Prostate gland (tissue), 2 donors: Measurements from ENCODE around the gene PAX2. TPM values are rescaled to one million over a fixed set of nuclear protein-coding genes. Genes with fewer than 3 reads are reported as not detected.

ENCODE experiments used
- DNase-seq: peaks from one replicate; pipeline ENCODE4 v3.0.0-alpha.2; 2019; ENCODE audit warnings: low spot score
- H3K27ac ChIP-seq, 2 donors: fragments of 200-600 bp; sonication (generic); 2 replicates each; pipeline ENCODE4 v1.5.1; 2017 to 2019
- H3K27me3 ChIP-seq: fragments of 200-600 bp; sonication (generic); replicated peaks from 2 replicates; pipeline ENCODE4 v1.5.1; 2019; ENCODE audit not compliant: insufficient read depth
- H3K36me3 ChIP-seq, 2 donors: fragments of 200-600 bp; sonication (generic); 1 replicate in 1 of 2; 2 replicates in 1 of 2; pipeline versions ENCODE4 v1.5.1 to v1.8.1; 2017 to 2019
- H3K4me1 ChIP-seq: fragments of 200-600 bp; sonication (generic); replicated peaks from 2 replicates; pipeline ENCODE4 v1.5.1; 2019
- H3K4me3 ChIP-seq, 2 donors: fragments of 200-600 bp; sonication (generic); 2 replicates each; pipeline ENCODE4 v1.5.1; 2017 to 2019
- H3K9me3 ChIP-seq: fragments of 200-600 bp; sonication (generic); 2 replicates; pipeline ENCODE4 v1.5.1; 2017
- POLR2A ChIP-seq: fragments of 450-650 bp; IDR thresholded peaks from one replicate; pipeline ENCODE4 v1.6.1; 2016; ENCODE audit warnings: antibody characterized with exemption, mild to moderate bottlenecking
- POLR2AphosphoS5 ChIP-seq: sonication (generic); formaldehyde crosslinking; IDR thresholded peaks from one replicate; pipeline ENCODE4 v1.6.1; 2017; ENCODE audit warnings: antibody characterized with exemption
- WGBS: methylation state at CpG from one replicate; pipeline ENCODE4 v1.1.5; 2018; 5-methylcytosine and 5-hydroxymethylcytosine counted together
- intact Hi-C: fragments of 100-400 bp; cut with DNase I; formaldehyde crosslinking; loops from one replicate; pipeline ENCODE4 v1.14.2; 2022
- total RNA-seq, 2 donors: library from RNA; depleted of rRNA; stranded (reverse); fragments of >200 nt; gene quantifications; one replicate each; pipeline ENCODE4 v1.1.0, GENCODE V29; 2016
- TF ChIP-seq, protein P1 (sequence below), 4 experiments: fragments of 200-600 bp in 2 of 4; fragments of 450-650 bp in 2 of 4; sonication (generic) in 2 of 4; IDR thresholded peaks; 1 replicate in 3 of 4; 2 replicates in 1 of 4; pipeline ENCODE4 v1.5.1; 2016 to 2019; ENCODE audit warnings: antibody characterized with exemption in 4 of 4, mild to moderate bottlenecking in 2 of 4, moderate library complexity in 2 of 4

Gene PAX2
- total RNA-seq, 2 donors from 2014 or later: 0.91 TPM; not detected in 1

DNA sequence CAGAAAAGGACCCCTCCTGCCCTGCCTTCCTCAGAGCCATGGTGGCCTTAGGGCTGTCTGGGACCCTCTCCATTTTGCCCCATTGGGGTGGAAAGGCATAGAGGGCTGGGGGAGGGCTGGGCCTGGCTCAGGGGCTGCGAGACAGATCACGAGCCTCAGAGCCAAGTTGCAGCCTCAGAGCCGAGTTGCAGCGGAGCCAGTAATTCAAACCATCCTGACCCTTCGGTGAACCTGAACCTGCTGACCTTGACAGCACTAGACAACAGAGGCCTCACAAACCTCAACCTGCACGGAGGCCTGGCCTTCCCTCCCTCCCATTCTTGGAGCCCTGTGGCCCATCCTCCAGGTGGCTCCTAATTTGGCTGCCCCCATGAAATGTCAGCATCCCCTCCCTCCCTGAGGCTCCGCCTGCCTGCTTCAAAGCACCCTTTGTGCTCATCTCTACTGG lies 45.4 kb downstream of the PAX2 start:
- no peak for DNase-seq
- Histone ChIP-seq H3K27me3 (peaks cover 2% of the 10 kb centered on the region), H3K4me1 (no peaks in the 10 kb centered on the region), H3K36me3 (no peaks in the 10 kb centered on the region), H3K9me3 (no peaks in the 10 kb centered on the region), H3K27ac (no peak overlapping the region), H3K4me3 (no peak overlapping the region)
- TF ChIP-seq, protein P1, sequence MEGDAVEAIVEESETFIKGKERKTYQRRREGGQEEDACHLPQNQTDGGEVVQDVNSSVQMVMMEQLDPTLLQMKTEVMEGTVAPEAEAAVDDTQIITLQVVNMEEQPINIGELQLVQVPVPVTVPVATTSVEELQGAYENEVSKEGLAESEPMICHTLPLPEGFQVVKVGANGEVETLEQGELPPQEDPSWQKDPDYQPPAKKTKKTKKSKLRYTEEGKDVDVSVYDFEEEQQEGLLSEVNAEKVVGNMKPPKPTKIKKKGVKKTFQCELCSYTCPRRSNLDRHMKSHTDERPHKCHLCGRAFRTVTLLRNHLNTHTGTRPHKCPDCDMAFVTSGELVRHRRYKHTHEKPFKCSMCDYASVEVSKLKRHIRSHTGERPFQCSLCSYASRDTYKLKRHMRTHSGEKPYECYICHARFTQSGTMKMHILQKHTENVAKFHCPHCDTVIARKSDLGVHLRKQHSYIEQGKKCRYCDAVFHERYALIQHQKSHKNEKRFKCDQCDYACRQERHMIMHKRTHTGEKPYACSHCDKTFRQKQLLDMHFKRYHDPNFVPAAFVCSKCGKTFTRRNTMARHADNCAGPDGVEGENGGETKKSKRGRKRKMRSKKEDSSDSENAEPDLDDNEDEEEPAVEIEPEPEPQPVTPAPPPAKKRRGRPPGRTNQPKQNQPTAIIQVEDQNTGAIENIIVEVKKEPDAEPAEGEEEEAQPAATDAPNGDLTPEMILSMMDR (IDR thresholded peaks at IDR 0.05): no peak
- no peak for TF ChIP-seq POLR2A
- TF ChIP-seq POLR2AphosphoS5: no peak
- intact Hi-C loops: no loop called here
- 32% methylated on average over 7 of the region's 7 CpGs for WGBS

DNA sequence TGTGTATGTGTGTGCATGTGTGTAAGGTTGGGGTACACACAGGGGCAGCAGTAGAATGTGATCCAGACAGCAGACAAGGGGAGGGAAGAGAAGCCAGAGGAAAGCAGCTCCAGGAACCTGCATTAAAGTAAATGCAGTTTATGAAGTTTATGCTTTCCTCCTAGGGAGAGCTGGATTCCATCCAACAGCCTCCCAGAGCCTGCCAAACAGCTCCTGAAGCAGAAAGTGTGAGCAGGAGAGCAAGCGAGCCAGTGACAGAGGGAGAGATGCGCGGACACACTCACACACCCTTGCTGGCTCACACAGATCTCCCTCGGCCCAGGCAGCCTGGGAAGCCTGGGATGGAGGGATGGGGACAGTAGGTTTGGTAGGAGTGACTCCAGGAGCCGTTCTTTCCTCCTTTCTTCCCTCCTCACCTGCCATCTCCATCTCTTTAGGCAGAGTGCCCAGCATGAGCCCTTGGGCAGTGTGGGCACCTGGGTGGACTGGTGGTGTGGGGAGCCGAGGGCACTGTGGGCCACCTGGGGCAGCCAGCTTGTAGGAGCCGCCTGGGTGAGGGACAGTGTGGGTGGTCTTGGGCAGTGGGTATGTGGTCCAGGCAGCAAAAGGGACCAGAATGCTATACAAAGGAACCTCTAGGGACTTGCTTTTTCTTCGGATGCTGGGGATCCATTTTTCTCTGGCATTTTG lies 46.1 kb downstream of the PAX2 start:
- Histone ChIP-seq H3K4me1 (no peaks in the 10 kb centered on the region), H3K27ac (no peak overlapping the region), H3K9me3 (no peaks in the 10 kb centered on the region), H3K27me3 (peaks cover 5% of the 10 kb centered on the region), H3K4me3 (no peak overlapping the region), H3K36me3 (no peaks in the 10 kb centered on the region)
- TF ChIP-seq POLR2AphosphoS5: peak; percentile 11
- TF ChIP-seq, protein P1 (IDR thresholded peaks at IDR 0.05): no peak
- DNase-seq: peak; percentile 41
- WGBS: 41% methylated on average over 8 of the region's 8 CpGs
- intact Hi-C loops: no loop called here

DNA sequence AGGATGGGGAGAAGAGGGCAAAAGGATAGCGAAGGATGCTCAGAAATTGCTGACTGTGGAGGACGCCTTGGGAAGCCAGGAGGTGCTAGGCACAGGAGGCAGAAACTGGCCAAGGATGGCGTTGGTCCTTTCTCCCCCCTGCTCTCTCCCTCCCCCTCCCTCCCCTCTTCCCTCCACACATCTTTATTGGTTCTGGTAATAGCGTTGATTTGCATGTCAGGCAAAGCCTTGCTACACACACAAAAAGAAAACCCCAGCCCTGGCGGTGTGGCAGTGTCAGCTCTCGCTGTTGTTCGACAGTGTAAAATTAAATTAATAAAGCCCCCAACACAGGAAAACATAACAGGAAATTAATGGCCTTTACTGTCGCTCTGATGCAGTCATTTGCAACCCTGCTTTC lies 47.2 kb downstream of the PAX2 start:
- H3K27me3 ChIP-seq: peaks cover 5% of the 10 kb centered on the region
- H3K36me3 ChIP-seq: no peaks in the 10 kb centered on the region
- intact Hi-C loops: no loop called here
- H3K4me3 ChIP-seq: no peak overlapping the region
- TF ChIP-seq, protein P1 (IDR thresholded peaks at IDR 0.05): no peak
- TF ChIP-seq POLR2A (no peak), POLR2AphosphoS5 (no peak)
- no peaks in the 10 kb centered on the region for H3K9me3 ChIP-seq
- no peak overlapping the region for H3K27ac ChIP-seq
- no peak for DNase-seq
- WGBS: 79% methylated on average over 8 of the region's 8 CpGs
- H3K4me1 ChIP-seq: no peaks in the 10 kb centered on the region

DNA sequence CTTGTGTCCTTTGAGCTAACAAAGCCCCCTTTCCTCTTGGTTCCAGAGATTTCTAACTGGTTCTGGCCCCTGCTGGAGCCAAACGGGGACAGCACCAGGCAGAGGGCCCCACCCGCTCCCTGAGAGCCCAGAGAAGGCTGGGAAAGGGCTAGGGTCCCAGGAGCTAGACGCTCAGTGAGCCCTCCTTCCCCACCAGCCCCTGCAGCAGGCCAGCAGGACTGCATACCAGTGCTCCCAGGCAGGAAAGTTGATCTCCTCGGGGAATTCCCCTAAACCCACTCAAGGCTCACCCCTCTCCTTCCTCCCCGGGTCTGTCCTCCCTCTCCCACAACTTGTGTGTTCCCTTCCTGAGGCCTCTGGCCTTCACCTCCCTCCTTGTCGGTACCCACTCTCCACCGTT lies 47.7 kb downstream of the PAX2 start:
- H3K36me3 ChIP-seq: no peaks in the 10 kb centered on the region
- no peaks in the 10 kb centered on the region for H3K4me1 ChIP-seq
- H3K9me3 ChIP-seq: no peaks in the 10 kb centered on the region
- no peak overlapping the region for H3K4me3 ChIP-seq
- TF ChIP-seq POLR2AphosphoS5 (no peak), POLR2A (no peak)
- TF ChIP-seq, protein P1 (IDR thresholded peaks at IDR 0.05): no peak
- no peak for DNase-seq
- no peak overlapping the region for H3K27ac ChIP-seq
- H3K27me3 ChIP-seq: peaks cover 5% of the 10 kb centered on the region
- WGBS: 67% methylated on average over 7 of the region's 7 CpGs
- intact Hi-C loops: no loop called here

DNA sequence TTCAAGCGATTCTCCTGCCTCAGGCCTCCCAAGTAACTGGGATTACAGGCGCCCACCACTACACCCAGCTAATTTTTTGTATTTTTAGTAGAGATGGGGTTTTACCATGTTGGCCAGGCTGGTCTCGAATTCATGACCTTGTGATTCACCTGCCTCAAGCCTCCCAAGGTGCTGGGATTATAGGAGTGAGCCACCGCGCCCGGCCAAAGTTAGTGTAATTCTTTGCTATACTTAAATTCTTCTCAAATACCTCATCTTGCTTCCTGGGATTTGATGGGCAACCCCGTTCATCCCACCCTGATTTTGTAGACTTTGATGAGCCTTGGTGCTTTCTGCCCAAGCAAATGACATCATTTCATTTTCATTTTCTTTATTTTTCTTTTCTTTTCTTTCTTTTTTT lies 54.5 kb downstream of the PAX2 start:
- WGBS: 85% methylated on average over 7 of the region's 7 CpGs
- no peaks in the 10 kb centered on the region for H3K4me1 ChIP-seq
- peaks cover 9% of the 10 kb centered on the region for H3K27me3 ChIP-seq
- TF ChIP-seq POLR2AphosphoS5 (no peak), POLR2A (no peak)
- TF ChIP-seq, protein P1 (IDR thresholded peaks at IDR 0.05): no peak
- no peak overlapping the region for H3K27ac ChIP-seq
- no peak for DNase-seq
- no peaks in the 10 kb centered on the region for H3K9me3 ChIP-seq
- H3K4me3 ChIP-seq: no peak overlapping the region
- intact Hi-C loops: no loop called here
- no peaks in the 10 kb centered on the region for H3K36me3 ChIP-seq
